Mesenchymal stem cell (in vitro differentiated cells and primary cell): Measurements from ENCODE around the gene BDKRB2.

Source experiments
- DNase-seq: peaks from one replicate; pipeline ENCODE4 v3.0.0-alpha.2; 2013
- H2AFZ ChIP-seq: one replicate; pipeline ENCODE4 v1.6.1; 2013; ENCODE audit warnings: low read depth, mild to moderate bottlenecking, control low read depth, inconsistent platforms, low read length, moderate library complexity
- H2AK5ac ChIP-seq: 2 replicates; pipeline ENCODE4 v1.6.1; 2013; ENCODE audit warnings: low read length, moderate library complexity, mild to moderate bottlenecking, inconsistent platforms; ENCODE audit not compliant: severe bottlenecking
- H2BK120ac ChIP-seq: one replicate; pipeline ENCODE4 v1.6.1; 2013; ENCODE audit warnings: low read depth, mild to moderate bottlenecking, inconsistent platforms, low read length, moderate library complexity
- H2BK12ac ChIP-seq, 2 experiments: one replicate each; pipeline ENCODE4 v1.6.1; 2013; ENCODE audit warnings: inconsistent platforms in 2 of 2, low read length in 2 of 2, mild to moderate bottlenecking in 2 of 2, moderate library complexity in 2 of 2, control low read depth in 1 of 2
- H2BK15ac ChIP-seq: one replicate; pipeline ENCODE4 v1.6.1; 2013; ENCODE audit warnings: mild to moderate bottlenecking, low read depth, inconsistent platforms; ENCODE audit not compliant: poor library complexity, severe bottlenecking
- H2BK5ac ChIP-seq: 2 replicates; pipeline ENCODE4 v1.6.1; 2013; ENCODE audit warnings: low read depth, mild to moderate bottlenecking, low read length, control low read depth, inconsistent platforms; ENCODE audit not compliant: poor library complexity, severe bottlenecking
- H3K14ac ChIP-seq, 2 experiments: one replicate each; pipeline ENCODE4 v1.6.1; 2013; ENCODE audit warnings: inconsistent platforms in 2 of 2, low read length in 2 of 2, control low read depth in 1 of 2, mild to moderate bottlenecking in 1 of 2, moderate library complexity in 1 of 2
- H3K18ac ChIP-seq, 2 experiments: one replicate each; pipeline ENCODE4 v1.6.1; 2013; ENCODE audit warnings: inconsistent platforms in 2 of 2, low read length in 2 of 2, control low read depth in 1 of 2, low read depth in 1 of 2, mild to moderate bottlenecking in 1 of 2
- H3K23ac ChIP-seq, 2 experiments: one replicate each; pipeline ENCODE4 v1.6.1; 2013; ENCODE audit warnings: inconsistent platforms in 2 of 2, low read length in 2 of 2, mild to moderate bottlenecking in 2 of 2, moderate library complexity in 2 of 2, control low read depth in 1 of 2
- H3K27ac ChIP-seq: 2 replicates; pipeline ENCODE4 v1.5.1; 2013; ENCODE audit warnings: mild to moderate bottlenecking, moderate library complexity, low read length, control low read depth, inconsistent platforms; ENCODE audit not compliant: poor library complexity, severe bottlenecking
- H3K27me3 ChIP-seq, 2 experiments: 2 replicates each; pipeline versions ENCODE4 v1.6.1 to v1.7.0; 2013; ENCODE audit warnings: low read length in 2 of 2, mild to moderate bottlenecking in 2 of 2, moderate library complexity in 2 of 2, control low read depth in 1 of 2, inconsistent platforms in 1 of 2; ENCODE audit not compliant: control insufficient read depth in 1 of 2, insufficient read depth in 1 of 2
- H3K36me3 ChIP-seq, 2 experiments: 2 replicates each; pipeline versions ENCODE4 v1.6.1 to v1.7.0; 2013; ENCODE audit warnings: low read length in 2 of 2, control low read depth in 1 of 2, inconsistent platforms in 1 of 2, low read depth in 1 of 2, mild to moderate bottlenecking in 1 of 2; ENCODE audit not compliant: insufficient read depth in 2 of 2, control insufficient read depth in 1 of 2
- H3K4ac ChIP-seq, 2 experiments: one replicate each; pipeline ENCODE4 v1.6.1; 2013; ENCODE audit warnings: inconsistent platforms in 2 of 2, low read length in 2 of 2, mild to moderate bottlenecking in 2 of 2, moderate library complexity in 2 of 2, control low read depth in 1 of 2, low read depth in 1 of 2
- H3K4me1 ChIP-seq: 2 replicates; pipeline ENCODE4 v1.6.1; 2013; ENCODE audit warnings: low read depth, low read length, control low read depth; ENCODE audit not compliant: control insufficient read depth, insufficient read depth
- H3K4me2 ChIP-seq: 2 replicates; pipeline ENCODE4 v1.6.1; 2013; ENCODE audit warnings: low read length, mild to moderate bottlenecking, inconsistent platforms; ENCODE audit not compliant: poor library complexity, severe bottlenecking
- H3K4me3 ChIP-seq, 2 experiments: 2 replicates each; pipeline versions ENCODE4 v1.5.1 to v1.7.0; 2013; ENCODE audit warnings: low read length in 2 of 2, mild to moderate bottlenecking in 2 of 2, control low read depth in 1 of 2, low read depth in 1 of 2; ENCODE audit not compliant: insufficient read depth in 1 of 2
- H3K79me1 ChIP-seq: replicated peaks from 2 replicates; pipeline ENCODE4 v1.6.1; 2013; ENCODE audit warnings: mild to moderate bottlenecking, control low read depth, low read length, inconsistent platforms; ENCODE audit not compliant: poor library complexity, severe bottlenecking
- H3K9ac ChIP-seq: 2 replicates; pipeline ENCODE4 v1.7.0; 2013; ENCODE audit warnings: mild to moderate bottlenecking, low read length, moderate library complexity
- H3K9me3 ChIP-seq: 2 replicates; pipeline ENCODE4 v1.7.0; 2013; ENCODE audit warnings: mild to moderate bottlenecking, low read length; ENCODE audit not compliant: control insufficient read depth
- H4K8ac ChIP-seq: one replicate; pipeline ENCODE4 v1.6.1; 2013; ENCODE audit warnings: inconsistent platforms, mild to moderate bottlenecking, low read length, moderate library complexity
- H4K91ac ChIP-seq: one replicate; pipeline ENCODE4 v1.6.1; 2013; ENCODE audit warnings: mild to moderate bottlenecking, low read length, inconsistent platforms
- WGBS: methylation state at CpG from one replicate; pipeline ENCODE4 v1.1.7; 2013; ENCODE audit warnings: mixed read lengths; 5-methylcytosine and 5-hydroxymethylcytosine counted together

The BDKRB2 gene

DNA sequence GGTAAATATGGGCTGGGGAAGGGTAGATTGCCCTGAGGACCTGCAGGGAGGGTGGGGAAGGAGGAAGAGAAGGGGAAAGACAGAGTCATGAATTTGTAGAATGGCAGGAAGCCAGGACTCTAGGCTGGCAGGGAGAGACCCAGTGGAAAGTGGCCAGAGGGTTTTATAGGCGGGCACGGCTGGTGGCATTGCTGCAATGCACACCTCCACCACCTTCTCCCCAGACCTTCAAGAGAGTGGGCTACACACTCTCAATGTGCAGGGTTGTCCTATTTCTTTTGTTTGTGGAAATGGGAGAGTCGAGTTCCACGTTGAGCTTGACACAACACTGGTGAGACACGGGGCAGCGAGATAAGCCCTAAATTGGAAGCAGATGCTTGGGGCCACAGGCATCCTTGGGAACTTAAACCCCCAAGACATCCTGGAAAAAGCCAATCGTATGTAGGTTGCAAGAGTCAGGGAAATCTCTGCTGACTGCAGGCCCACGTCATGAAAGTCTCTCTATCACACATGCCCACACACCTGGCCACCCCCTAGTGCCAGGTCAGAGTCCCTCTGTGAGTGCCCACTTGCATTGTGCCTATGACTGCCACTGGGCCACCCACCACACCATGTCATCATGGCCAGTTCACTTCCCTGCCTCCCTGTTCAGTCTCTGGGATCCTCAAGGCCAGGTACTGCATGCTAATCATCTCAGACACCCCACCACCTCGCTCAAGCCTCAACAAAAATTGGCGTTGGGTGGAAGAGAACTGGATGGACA, 38.0 kb upstream of the BDKRB2 start:
- no peaks in the 10 kb centered on the region for H3K36me3 ChIP-seq
- peak overlapping the region in 1 of 2 experiments; percentile 20 for H3K4me3 ChIP-seq
- peaks cover 11% of the 10 kb centered on the region for H3K4me1 ChIP-seq
- no peak overlapping the region for H3K4me2 ChIP-seq
- H3K79me1 ChIP-seq = no peaks in the 10 kb centered on the region
- peak overlapping the region; percentile 72 to 98 for H2BK12ac ChIP-seq
- H3K27me3 ChIP-seq = peaks cover 0 to 3% of the 10 kb centered on the region in 2 experiments
- H3K4ac ChIP-seq = peak overlapping the region; percentile 40 to 98
- peak overlapping the region in 1 of 2 experiments; percentile 72 for H3K14ac ChIP-seq
- H2AK5ac ChIP-seq = no peak overlapping the region
- H3K27ac ChIP-seq = no peak overlapping the region
- H2BK15ac ChIP-seq = peak overlapping the region; percentile 67
- no peak overlapping the region for H2BK5ac ChIP-seq
- peak overlapping the region; percentile 45 to 97 for H3K18ac ChIP-seq
- no peaks in the 10 kb centered on the region for H3K9me3 ChIP-seq
- H2AFZ ChIP-seq = no peak overlapping the region
- peak overlapping the region; percentile 45 for H3K9ac ChIP-seq
- peak overlapping the region; percentile 3 for H4K8ac ChIP-seq
- peak overlapping the region; percentile 24 for H2BK120ac ChIP-seq
- 92% methylated on average over 9 of the region's 10 CpGs for WGBS
- H3K23ac ChIP-seq = no peak overlapping the region
- H4K91ac ChIP-seq = peak overlapping the region; percentile 88
- DNase-seq = no peak

DNA sequence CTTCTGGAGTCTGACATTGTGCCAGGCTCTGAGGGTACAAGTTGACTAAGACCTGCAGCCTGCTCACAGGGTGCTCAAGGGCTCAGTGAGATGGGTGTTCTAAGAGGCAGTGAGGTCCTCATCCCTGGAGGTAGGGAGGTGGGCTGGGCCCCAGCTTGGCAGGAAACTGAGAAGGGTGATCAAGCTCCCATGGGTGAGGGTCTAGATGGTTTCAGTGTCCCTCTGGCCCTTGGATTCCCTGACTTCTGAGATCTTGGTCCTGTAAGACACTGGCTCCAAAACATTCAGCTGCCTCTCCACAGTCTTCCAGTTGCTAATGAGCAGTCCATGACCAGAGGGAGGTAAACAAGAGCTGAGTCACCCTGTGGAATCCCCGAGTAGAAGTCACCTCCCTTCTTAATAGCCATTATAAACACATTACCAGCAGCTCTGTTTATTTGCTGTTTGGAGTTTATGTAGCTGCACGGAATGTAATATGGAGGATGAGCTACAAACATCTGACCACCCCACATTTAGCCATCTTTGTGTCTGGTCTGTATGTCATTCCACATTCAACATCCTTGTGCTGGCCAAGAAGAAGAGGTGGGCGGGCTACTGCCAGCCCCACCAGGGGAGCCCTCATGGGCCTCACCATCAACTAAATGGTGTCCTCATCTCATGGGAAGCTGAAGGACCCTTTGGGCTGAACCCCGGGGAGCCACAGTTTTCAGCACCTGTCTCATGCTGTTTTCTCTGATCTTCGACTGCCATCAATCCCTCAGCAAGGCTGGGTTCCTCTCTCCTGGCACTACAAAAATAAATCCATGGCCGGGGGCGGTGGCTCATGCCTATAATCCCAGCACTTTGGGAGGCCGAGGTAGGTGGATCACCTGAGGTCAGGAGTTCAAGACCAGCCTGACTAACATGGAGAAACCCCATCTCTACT, 37.2 kb upstream of the BDKRB2 start:
- no peak overlapping the region for H3K27ac ChIP-seq
- no peak overlapping the region for H3K4me2 ChIP-seq
- peak overlapping the region in 1 of 2 experiments; percentile 72 for H3K14ac ChIP-seq
- DNase-seq = peak; percentile 96
- peaks cover 0 to 3% of the 10 kb centered on the region in 2 experiments for H3K27me3 ChIP-seq
- peak overlapping the region; percentile 88 for H4K91ac ChIP-seq
- peak overlapping the region; percentile 45 for H3K9ac ChIP-seq
- peak overlapping the region; percentile 40 to 98 for H3K4ac ChIP-seq
- no peak overlapping the region for H2BK15ac ChIP-seq
- H2AFZ ChIP-seq = no peak overlapping the region
- H3K4me1 ChIP-seq = peaks cover 9% of the 10 kb centered on the region
- no peak overlapping the region for H2BK5ac ChIP-seq
- H2BK120ac ChIP-seq = peak overlapping the region; percentile 11
- 71% methylated on average over 4 of the region's 8 CpGs for WGBS
- no peak overlapping the region for H2AK5ac ChIP-seq
- H3K4me3 ChIP-seq = peak overlapping the region in 1 of 2 experiments; percentile 20
- peak overlapping the region; percentile 35 to 97 for H3K18ac ChIP-seq
- no peaks in the 10 kb centered on the region for H3K36me3 ChIP-seq
- H2BK12ac ChIP-seq = peak overlapping the region; percentile 72 to 98
- H3K79me1 ChIP-seq = no peaks in the 10 kb centered on the region
- H3K23ac ChIP-seq = no peak overlapping the region
- H4K8ac ChIP-seq = peak overlapping the region; percentile 28
- no peaks in the 10 kb centered on the region for H3K9me3 ChIP-seq

DNA sequence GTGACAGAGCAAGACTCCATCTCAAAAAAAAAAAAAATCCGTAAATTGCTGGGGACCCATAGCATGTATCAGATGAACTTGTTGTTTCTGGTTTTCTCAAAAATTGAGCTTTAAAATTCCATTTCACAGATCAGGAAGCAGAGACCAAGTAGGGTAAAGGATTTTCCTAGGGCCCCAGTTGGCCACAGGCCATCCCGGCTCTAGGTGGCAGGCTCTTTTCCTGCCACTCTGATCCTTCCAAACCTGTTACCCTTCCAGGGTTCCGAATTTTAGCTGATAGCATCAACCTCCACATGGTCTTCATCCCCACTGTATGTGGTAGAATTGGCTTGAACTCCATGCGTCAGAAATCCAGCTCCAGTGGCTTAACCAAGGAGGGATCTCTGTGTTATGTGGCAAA, 36.1 kb upstream of the BDKRB2 start:
- no peak overlapping the region for H2AFZ ChIP-seq
- H4K8ac ChIP-seq = no peak overlapping the region
- no peak overlapping the region for H3K14ac ChIP-seq
- H3K79me1 ChIP-seq = no peaks in the 10 kb centered on the region
- H2BK5ac ChIP-seq = no peak overlapping the region
- peaks cover 7% of the 10 kb centered on the region for H3K4me1 ChIP-seq
- H3K4me3 ChIP-seq = no peak overlapping the region
- H3K9me3 ChIP-seq = no peaks in the 10 kb centered on the region
- peaks cover 0 to 10% of the 10 kb centered on the region in 2 experiments for H3K27me3 ChIP-seq
- no peak overlapping the region for H3K27ac ChIP-seq
- H2BK12ac ChIP-seq = no peak overlapping the region
- 91% methylated on average over 3 of the region's 4 CpGs for WGBS
- no peak overlapping the region for H2BK120ac ChIP-seq
- no peak overlapping the region for H3K18ac ChIP-seq
- no peak overlapping the region for H3K9ac ChIP-seq
- H2AK5ac ChIP-seq = no peak overlapping the region
- H2BK15ac ChIP-seq = no peak overlapping the region
- no peak overlapping the region for H3K4ac ChIP-seq
- DNase-seq = no peak
- H4K91ac ChIP-seq = no peak overlapping the region
- no peak overlapping the region for H3K4me2 ChIP-seq
- H3K36me3 ChIP-seq = no peaks in the 10 kb centered on the region
- no peak overlapping the region for H3K23ac ChIP-seq
